ENCODE measurements around the gene MKKS. TPM values are rescaled to one million over a fixed set of nuclear protein-coding genes. Genes with fewer than 3 reads are reported as not detected.

Gene MKKS
- total RNA-seq, 1 experiment from 2014 or later: 10.6 TPM

GRCh38 chr20:10412591-10413408 is 21.2 kb downstream of the MKKS start:
- peaks cover 5 to 21% (median 16%) of the 10 kb centered on the region in 3 experiments; a peak in 6 of 7 replicates for H3K36me3 Mint-ChIP-seq (ENCODE audit: insufficient read depth in 1 of 3, low read depth in 3 of 3)
- no peak overlapping the region for H3K4me2 ChIP-seq (ENCODE audit: insufficient read depth, insufficient read length, low read length)
- H2AK5ac ChIP-seq (ENCODE audit: insufficient read length, low read length): no peak overlapping the region
- no peaks in the 10 kb centered on the region for H3K9me3 ChIP-seq (ENCODE audit: control insufficient read depth, low read depth, low read length)
- H3K18ac ChIP-seq (ENCODE audit: insufficient read length, low read depth, low read length): no peak overlapping the region
- H3K79me1 ChIP-seq (ENCODE audit: insufficient read depth, low read depth, low read length, poor library complexity, severe bottlenecking): no peaks in the 10 kb centered on the region
- TF ChIP-seq, protein P1, sequence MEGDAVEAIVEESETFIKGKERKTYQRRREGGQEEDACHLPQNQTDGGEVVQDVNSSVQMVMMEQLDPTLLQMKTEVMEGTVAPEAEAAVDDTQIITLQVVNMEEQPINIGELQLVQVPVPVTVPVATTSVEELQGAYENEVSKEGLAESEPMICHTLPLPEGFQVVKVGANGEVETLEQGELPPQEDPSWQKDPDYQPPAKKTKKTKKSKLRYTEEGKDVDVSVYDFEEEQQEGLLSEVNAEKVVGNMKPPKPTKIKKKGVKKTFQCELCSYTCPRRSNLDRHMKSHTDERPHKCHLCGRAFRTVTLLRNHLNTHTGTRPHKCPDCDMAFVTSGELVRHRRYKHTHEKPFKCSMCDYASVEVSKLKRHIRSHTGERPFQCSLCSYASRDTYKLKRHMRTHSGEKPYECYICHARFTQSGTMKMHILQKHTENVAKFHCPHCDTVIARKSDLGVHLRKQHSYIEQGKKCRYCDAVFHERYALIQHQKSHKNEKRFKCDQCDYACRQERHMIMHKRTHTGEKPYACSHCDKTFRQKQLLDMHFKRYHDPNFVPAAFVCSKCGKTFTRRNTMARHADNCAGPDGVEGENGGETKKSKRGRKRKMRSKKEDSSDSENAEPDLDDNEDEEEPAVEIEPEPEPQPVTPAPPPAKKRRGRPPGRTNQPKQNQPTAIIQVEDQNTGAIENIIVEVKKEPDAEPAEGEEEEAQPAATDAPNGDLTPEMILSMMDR (conservative IDR thresholded peaks at IDR 0.05): peak; percentile 43; the same call in 2 of the 3 replicates
- no peak overlapping the region for H4K91ac ChIP-seq (ENCODE audit: insufficient read length, low read depth, low read length)
- no peak overlapping the region for H3K56ac ChIP-seq (ENCODE audit: insufficient read length, low read depth, low read length)
- H3K4me1 ChIP-seq (ENCODE audit: insufficient read depth, low read length): no peaks in the 10 kb centered on the region
- H3K27me3 ChIP-seq (ENCODE audit: insufficient read depth, low read length): no peaks in the 10 kb centered on the region
- no peak for DNase-seq
- H3K4ac ChIP-seq (ENCODE audit: low read depth, low read length): no peak overlapping the region
- no peaks in the 10 kb centered on the region for H3K27me3 Mint-ChIP-seq (ENCODE audit: low read depth)
- no peaks in the 10 kb centered on the region for H4K20me1 ChIP-seq (ENCODE audit: control insufficient read depth, insufficient read depth, insufficient read length)
- H2BK20ac ChIP-seq (ENCODE audit: low read depth, low read length, poor library complexity, severe bottlenecking): no peak overlapping the region
- H2AFZ ChIP-seq (ENCODE audit: low read length): no peak overlapping the region
- H3T11ph ChIP-seq (ENCODE audit: low read length): no peak overlapping the region
- H2BK5ac ChIP-seq (ENCODE audit: insufficient read length, low read length): no peak overlapping the region
- H2BK120ac ChIP-seq (ENCODE audit: low read depth, low read length, poor library complexity, severe bottlenecking): no peak overlapping the region
- no peak overlapping the region for H3K4me3 Mint-ChIP-seq
- no peak overlapping the region for H3K23ac ChIP-seq (ENCODE audit: insufficient read length, low read depth, low read length)
- H3K9ac ChIP-seq (ENCODE audit: extremely low read depth, insufficient read length, low read length): no peak overlapping the region
- no peak overlapping the region for H4K8ac ChIP-seq (replicated peaks; ENCODE audit: insufficient read length, low read depth, low read length)
- no CpG with 5 or more reads among the region's 5 CpGs for WGBS (ENCODE audit: extremely low coverage, insufficient read length, low lambda C conversion rate)
- no peak overlapping the region for H2BK15ac ChIP-seq (ENCODE audit: low read depth, low read length)
- H3K23me2 ChIP-seq (ENCODE audit: insufficient read length, low read depth, low read length, poor library complexity, severe bottlenecking): no peaks in the 10 kb centered on the region
- peaks cover 15 to 17% of the 10 kb centered on the region in 2 experiments for H3K4me1 Mint-ChIP-seq
- H4K5ac ChIP-seq (ENCODE audit: insufficient read length, low read depth, low read length): no peak overlapping the region
- no peak overlapping the region for H3K27ac ChIP-seq (ENCODE audit: insufficient read length, low read depth, low read length)
- no peaks in the 10 kb centered on the region for H3K9me3 Mint-ChIP-seq
- peak overlapping the region in 2 of 3 experiments; percentile 34 to 44; a peak in 1 of 7 replicates for H3K27ac Mint-ChIP-seq
- no peak overlapping the region for H3K14ac ChIP-seq (ENCODE audit: insufficient read depth, low read length)
- no peak overlapping the region for H2BK12ac ChIP-seq (ENCODE audit: insufficient read length, low read depth, low read length)
- no peaks in the 10 kb centered on the region for H3K79me2 ChIP-seq (ENCODE audit: insufficient read depth, low read length)
